Spleen (tissue), 7 donors: ENCODE results near the gene KIAA2012.

Experiments used
- POLR2A ChIP-seq, 3 donors: fragments of 450-650 bp; IDR thresholded peaks; one replicate each; pipeline ENCODE4 v1.5.1; 2017; ENCODE audit warnings: antibody characterized with exemption in 3 of 3, mild to moderate bottlenecking in 1 of 3
- POLR2AphosphoS5 ChIP-seq, 3 donors: sonication (generic); formaldehyde crosslinking; IDR thresholded peaks; one replicate each; pipeline ENCODE4 v1.5.1; 2017; ENCODE audit warnings: antibody characterized with exemption in 3 of 3
- TF ChIP-seq, protein P1 (sequence below), 11 experiments: fragments of 200-600 bp in 7 of 11; fragments of 450-650 bp in 4 of 11; sonication (generic) in 4 of 11; IDR thresholded peaks in 8 of 11; conservative IDR thresholded peaks in 3 of 11; 1 replicate in 7 of 11; 2 replicates in 4 of 11; pipeline versions ENCODE4 v1.4.0 to v1.8.0; 2016 to 2021; ENCODE audit warnings: antibody characterized with exemption in 11 of 11, inconsistent platforms in 4 of 11, mild to moderate bottlenecking in 1 of 11
- donor health status: DM: no; HTN: no; CAD: no; lungs with moderate emphysema.
- donor health status: DM: no; HTN: no; CAD: no.
- donor health status: DM: no; HTN: no; CAD: no.

DNA sequence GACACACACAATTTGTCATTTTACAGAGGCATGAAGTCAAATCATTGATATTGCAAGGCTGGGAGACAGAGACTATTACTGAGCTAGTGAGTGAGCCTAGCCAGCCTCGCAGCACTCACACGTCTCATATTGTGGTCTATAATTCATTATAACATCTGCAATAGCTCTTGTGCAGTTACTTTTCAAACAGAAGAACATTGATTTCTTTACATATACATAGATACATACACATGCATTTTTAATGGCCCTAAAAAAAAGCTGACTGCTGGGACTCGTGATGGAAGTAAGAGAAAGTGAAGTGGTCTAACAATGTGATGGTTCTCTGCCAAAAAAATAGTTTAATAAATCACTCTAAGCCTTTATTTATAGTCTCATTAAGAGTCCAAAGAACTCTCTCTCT lies 56.8 kb downstream of the KIAA2012 start:
- TF ChIP-seq, protein P1, sequence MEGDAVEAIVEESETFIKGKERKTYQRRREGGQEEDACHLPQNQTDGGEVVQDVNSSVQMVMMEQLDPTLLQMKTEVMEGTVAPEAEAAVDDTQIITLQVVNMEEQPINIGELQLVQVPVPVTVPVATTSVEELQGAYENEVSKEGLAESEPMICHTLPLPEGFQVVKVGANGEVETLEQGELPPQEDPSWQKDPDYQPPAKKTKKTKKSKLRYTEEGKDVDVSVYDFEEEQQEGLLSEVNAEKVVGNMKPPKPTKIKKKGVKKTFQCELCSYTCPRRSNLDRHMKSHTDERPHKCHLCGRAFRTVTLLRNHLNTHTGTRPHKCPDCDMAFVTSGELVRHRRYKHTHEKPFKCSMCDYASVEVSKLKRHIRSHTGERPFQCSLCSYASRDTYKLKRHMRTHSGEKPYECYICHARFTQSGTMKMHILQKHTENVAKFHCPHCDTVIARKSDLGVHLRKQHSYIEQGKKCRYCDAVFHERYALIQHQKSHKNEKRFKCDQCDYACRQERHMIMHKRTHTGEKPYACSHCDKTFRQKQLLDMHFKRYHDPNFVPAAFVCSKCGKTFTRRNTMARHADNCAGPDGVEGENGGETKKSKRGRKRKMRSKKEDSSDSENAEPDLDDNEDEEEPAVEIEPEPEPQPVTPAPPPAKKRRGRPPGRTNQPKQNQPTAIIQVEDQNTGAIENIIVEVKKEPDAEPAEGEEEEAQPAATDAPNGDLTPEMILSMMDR (IDR thresholded peaks at IDR 0.05 in 8 of 11, conservative IDR thresholded peaks at IDR 0.05 in 3 of 11) = no peak
- TF ChIP-seq POLR2A (IDR thresholded peaks at IDR 0.05) = no peak
- no peak for TF ChIP-seq POLR2AphosphoS5 (IDR thresholded peaks at IDR 0.05)
